GM12878 (cell line): ENCODE data around the gene NUFIP1. TPM values are rescaled to one million over a fixed set of nuclear protein-coding genes. Genes with fewer than 3 reads are reported as not detected.

Source experiments
- ATAC-seq: fragments of 200-7000 bp; cut with Tn5 transposase; 3 replicates; pipeline ENCODE4 v1.9.1; 2020; ENCODE audit warnings: mild to moderate bottlenecking, moderate library complexity
- BruUV-seq: library from RNA; stranded (reverse); fragments of 400-500 nt; replicated peaks from 2 replicates; lab custom pipeline; 2021; lab: Mats Ljungman, UMichigan
- CTCF ChIA-PET: fragments of 300-600 bp; sonication (Branson Sonifier 250); formaldehyde crosslinking; extraction: SDS; loops from one replicate; lab custom pipeline; 2021; ENCODE audit warnings: inconsistent platforms; lab: Yijun Ruan, JAX
- POLR2A ChIA-PET: fragments of 350-600 bp; formaldehyde crosslinking; extraction: SDS; loops from one replicate; lab custom pipeline; 2021; ENCODE audit warnings: inconsistent platforms; lab: Charles Lee
- RAD21 ChIA-PET: fragments of 300-600 bp; sonication (Branson Sonifier 250); formaldehyde crosslinking; loops from one replicate; lab custom pipeline; 2023; ENCODE audit warnings: antibody characterized with exemption; ENCODE audit not compliant: unreplicated experiment; lab: Charles Lee
- SMC1A ChIA-PET: fragments of 300-600 bp; sonication (Branson Sonifier 250); formaldehyde crosslinking; loops from one replicate; lab custom pipeline; 2023; ENCODE audit not compliant: unreplicated experiment, uncharacterized antibody; lab: Charles Lee
- DNase-seq: peaks from one replicate; pipeline ENCODE4 v3.0.0-alpha.2; 2011; ENCODE audit warnings: low read depth, low spot score
- FAIRE-seq: peaks from 3 replicates; lab custom pipeline; 2011; peaks lifted over from hg19 to GRCh38; lab: Jason Lieb, UNC
- H2AFZ ChIP-seq: 2 replicates; pipeline ENCODE4 v1.6.0; 2011; ENCODE audit warnings: low read depth, low read length, control low read depth; ENCODE audit not compliant: control insufficient read depth
- H3K27ac ChIP-seq: 2 replicates; pipeline ENCODE4 v1.5.1; 2011; ENCODE audit warnings: control low read depth; ENCODE audit not compliant: control insufficient read depth, insufficient read depth
- H3K27me3 ChIP-seq, 2 experiments: replicated peaks in 1 of 2; 2 replicates each; pipeline versions ENCODE4 v1.6.0 to v1.6.1; 2011; ENCODE audit warnings: low read length in 1 of 2; ENCODE audit not compliant: control insufficient read depth in 2 of 2, insufficient read depth in 2 of 2
- H3K36me3 ChIP-seq, 2 experiments: 2 replicates each; pipeline ENCODE4 v1.5.1; 2011; ENCODE audit warnings: low read length in 1 of 2; ENCODE audit not compliant: control insufficient read depth in 2 of 2, insufficient read depth in 2 of 2
- H3K4me1 ChIP-seq: 2 replicates; pipeline ENCODE4 v1.6.1; 2011; ENCODE audit warnings: mild to moderate bottlenecking, low read length, moderate library complexity, mixed read lengths; ENCODE audit not compliant: control insufficient read depth, insufficient read depth
- H3K4me2 ChIP-seq: 2 replicates; pipeline ENCODE4 v1.6.0; 2011; ENCODE audit warnings: control low read depth; ENCODE audit not compliant: control insufficient read depth, insufficient read depth
- H3K4me3 ChIP-seq: fragments of 200-600 bp; sonication (generic); 2 replicates; pipeline ENCODE4 v1.5.1; 2016
- H3K79me2 ChIP-seq: 2 replicates; pipeline ENCODE4 v1.6.0; 2011; ENCODE audit warnings: low read length; ENCODE audit not compliant: control insufficient read depth, insufficient read depth
- H3K9ac ChIP-seq: 2 replicates; pipeline ENCODE4 v1.8.0; 2011; ENCODE audit warnings: low read length, control low read depth, mixed read lengths; ENCODE audit not compliant: control insufficient read depth, insufficient read depth
- H3K9me3 ChIP-seq: replicated peaks from 3 replicates; pipeline ENCODE4 v1.5.1; 2011; ENCODE audit warnings: mild to moderate bottlenecking, low read length; ENCODE audit not compliant: control insufficient read depth, insufficient read depth
- H4K20me1 ChIP-seq: 2 replicates; pipeline ENCODE4 v1.6.0; 2011; ENCODE audit not compliant: control insufficient read depth, insufficient read depth
- CEBPZ ChIP-seq: fragments of 150-350 bp; IDR thresholded peaks from 2 replicates; pipeline ENCODE4 v1.6.1; 2016; ENCODE audit warnings: low read depth, low read length
- EP300 ChIP-seq, 2 experiments: fragments of 150-350 bp in 1 of 2; IDR thresholded peaks; 2 replicates each; pipeline ENCODE4 v1.6.1; 2011 to 2012; ENCODE audit warnings: low read depth in 2 of 2, low read length in 2 of 2, borderline replicate concordance in 1 of 2, improper control_type of control experiment in 1 of 2, inconsistent platforms in 1 of 2; ENCODE audit not compliant: control insufficient read depth in 1 of 2
- KLF5 ChIP-seq: fragments of 450-650 bp; IDR thresholded peaks from 2 replicates; pipeline ENCODE4 v1.6.1; 2014; ENCODE audit warnings: mild to moderate bottlenecking; ENCODE audit not compliant: partially characterized antibody
- PAX8 ChIP-seq: fragments of 450-650 bp; IDR thresholded peaks from 2 replicates; pipeline ENCODE4 v1.6.1; 2017; ENCODE audit warnings: mild to moderate bottlenecking, moderate library complexity
- PBX3 ChIP-seq: IDR thresholded peaks from 2 replicates; pipeline ENCODE4 v1.6.1; 2011; ENCODE audit warnings: mild to moderate bottlenecking, low read depth, low read length, moderate library complexity; ENCODE audit not compliant: insufficient replicate concordance
- POLR2AphosphoS5 ChIP-seq: IDR thresholded peaks from 2 replicates; pipeline ENCODE4 v1.6.1; 2011; ENCODE audit warnings: mild to moderate bottlenecking, low read length, inconsistent platforms
- SUZ12 ChIP-seq: fragments of 200-600 bp; sonication (generic); IDR thresholded peaks from one replicate; pipeline ENCODE4 v1.6.1; 2018; ENCODE audit warnings: antibody characterized with exemption, mild to moderate bottlenecking; ENCODE audit not compliant: unreplicated experiment
- ZBTB4 ChIP-seq: fragments of 450-650 bp; formaldehyde crosslinking; IDR thresholded peaks from 2 replicates; pipeline ENCODE4 v1.4.0; 2022; ENCODE audit warnings: mild to moderate bottlenecking, moderate library complexity
- ZNF207 ChIP-seq: fragments of 450-650 bp; IDR thresholded peaks from 2 replicates; pipeline ENCODE4 v1.6.1; 2014; ENCODE audit warnings: antibody characterized with exemption, mild to moderate bottlenecking, borderline replicate concordance
- WGBS: methylation state at CpG from one replicate; pipeline ENCODE4 v1.1.6; 2016; ENCODE audit warnings: low lambda C conversion rate; ENCODE audit not compliant: insufficient replicate concordance, insufficient coverage; ENCODE audit errors: missing lambda C conversion rate; 5-methylcytosine and 5-hydroxymethylcytosine counted together
- in situ Hi-C: fragments of 300-500 bp; cut with MboI; formaldehyde crosslinking; loops from 9 replicates; pipeline ENCODE4 v1.14.3; 2018; ENCODE audit warnings: mixed read lengths
- intact Hi-C: fragments of 100-400 bp; cut with micrococcal nuclease; formaldehyde crosslinking; loops from one replicate; pipeline ENCODE4 v1.14.2; 2022; ENCODE audit not compliant: unreplicated experiment
- polyA plus RNA-seq, 11 experiments: library from polyadenylated mRNA; depleted of rRNA in 4 of 11; unstranded in 6 of 11; stranded (reverse) in 5 of 11; fragments of >200 nt; fragmentation: Nextera tagmentation in 4 of 11; fragmentation: Illumina TruSeq in 1 of 11; extraction: Ambion mirVana in 4 of 11; extraction: Trizol in 1 of 11; gene quantifications; 1 replicate in 1 of 11; 2 replicates in 10 of 11; pipeline versions ENCODE4 v1.2.1 to v1.2.3, GENCODE V29; 2011 to 2016; ENCODE audit warnings: inconsistent platforms in 2 of 11, missing spikeins in 2 of 11, low read depth in 1 of 11
- total RNA-seq, 4 experiments: library from RNA; depleted of rRNA in 3 of 4; stranded (reverse); fragments of >200 nt in 3 of 4; fragmentation: Illumina TruSeq in 1 of 4; extraction: Trizol in 1 of 4; gene quantifications; 2 replicates each; pipeline versions ENCODE4 v1.2.1 to v1.2.3, GENCODE V29; 2013 to 2021

Gene NUFIP1
- total and polyA plus RNA-seq, 10 of the 15 experiments (the other 5 are each of a cell fraction or from before 2014, with no cell fraction given), result 2.5 to 11.2 (median 7.0) TPM

- Histone ChIP-seq H3K4me3 (no peak overlapping the region), H3K4me2 (no peak overlapping the region), H3K79me2 (no peaks in the 10 kb centered on the region; the same call in 1 of the 2 replicates), H2AFZ (no peak overlapping the region), H4K20me1 (no peaks in the 10 kb centered on the region), H3K9me3 (peaks cover 3% of the 10 kb centered on the region; the same call in 1 of the 3 replicates), H3K27me3 (no peaks in the 10 kb centered on the region), H3K4me1 (no peaks in the 10 kb centered on the region), H3K27ac (no peak overlapping the region), H3K36me3 (peaks cover 7 to 29% of the 10 kb centered on the region in 2 experiments; a peak in 3 of 4 replicates), H3K9ac (no peak overlapping the region)
- RAD21 ChIA-PET, result interaction anchor here (0.9 to 1.2 kb wide), 2 partner anchors 50 to 484 kb away, joined by 3 read pairs; no protein-coding TSS in a partner anchor
- SMC1A ChIA-PET, result interaction anchor here (2.6 kb wide), 1 partner anchor 485 kb away, joined by 16 read pairs; no protein-coding TSS in a partner anchor
- BruUV-seq, result no TSS peak
- FAIRE-seq (no peak), DNase-seq (no peak), ATAC-seq (no peak)
- intact Hi-C loops (loop anchor here (2.0 kb wide), 1 partner anchor 50 kb away; no protein-coding TSS in a partner anchor), in situ Hi-C loops (no loop called here)
- POLR2A ChIA-PET, result no interaction called here
- WGBS, result 98% methylated on average over 3 of the region's 3 CpGs
- CTCF ChIA-PET, result interaction anchor here (2.8 to 7.5 kb wide), 2 partner anchors 50 to 486 kb away, joined by 13 to 81 read pairs; no protein-coding TSS in a partner anchor
- TF ChIP-seq PAX8, result no peak
- TF ChIP-seq ZBTB4 (CRISPR knock-in tag), result no peak
- no peak for TF ChIP-seq KLF5
- TF ChIP-seq CEBPZ, result no peak
- TF ChIP-seq ZNF207, result no peak
- no peak for TF ChIP-seq PBX3
- TF ChIP-seq POLR2AphosphoS5, result no peak
- TF ChIP-seq EP300 (IDR thresholded peaks at IDR 0.05; ENCODE audit: borderline replicate concordance in 1 of 2, control insufficient read depth in 1 of 2, low read depth in 2 of 2, low read length in 2 of 2), result no peak
- TF ChIP-seq SUZ12, result no peak
These were observed 20.8 kb downstream of the NUFIP1 start for GRCh38 chr13:44968434-44968815.
